KMS-11 (cell line): ENCODE results near the gene SEC11A.
A peak's percentile ranks its signal among the peaks of the same experiment; 100 is the strongest.

ENCODE experiments used
- H2AFZ ChIP-seq: fragments of 200-600 bp; sonication (generic); 2 replicates; pipeline ENCODE4 v1.6.1; 2016; ENCODE audit warnings: antibody characterized with exemption, mixed run types, low read depth
- H3K27ac ChIP-seq: fragments of 200-600 bp; sonication (generic); 2 replicates; pipeline ENCODE4 v1.6.1; 2016; ENCODE audit warnings: mild to moderate bottlenecking, mixed run types
- H3K27me3 ChIP-seq: fragments of 200-600 bp; sonication (generic); 2 replicates; pipeline ENCODE4 v1.6.1; 2017; ENCODE audit warnings: mild to moderate bottlenecking, low read depth, mixed run types, moderate library complexity; ENCODE audit not compliant: insufficient read depth
- H3K36me3 ChIP-seq: fragments of 200-600 bp; sonication (generic); 2 replicates; pipeline ENCODE4 v1.6.1; 2017; ENCODE audit warnings: mild to moderate bottlenecking, mixed run types; ENCODE audit not compliant: insufficient read depth
- H3K4me1 ChIP-seq: fragments of 200-600 bp; sonication (generic); 2 replicates; pipeline ENCODE4 v1.6.1; 2016; ENCODE audit warnings: mild to moderate bottlenecking, low read depth, mixed run types; ENCODE audit not compliant: poor library complexity, severe bottlenecking
- H3K4me2 ChIP-seq: fragments of 200-600 bp; sonication (generic); 2 replicates; pipeline ENCODE4 v1.7.0; 2016; ENCODE audit warnings: mild to moderate bottlenecking, mixed run types
- H3K4me3 ChIP-seq: fragments of 200-600 bp; sonication (generic); IDR thresholded peaks from 2 replicates; pipeline ENCODE4 v1.6.1; 2017; ENCODE audit warnings: low read depth, low read length, mixed read lengths; ENCODE audit not compliant: insufficient read depth
- H3K79me2 ChIP-seq: fragments of 200-600 bp; sonication (generic); 2 replicates; pipeline ENCODE4 v1.6.1; 2016; ENCODE audit warnings: low read depth, mixed run types; ENCODE audit not compliant: insufficient read depth
- H3K9ac ChIP-seq: fragments of 200-600 bp; sonication (generic); 2 replicates; pipeline ENCODE4 v1.6.1; 2016; ENCODE audit warnings: mild to moderate bottlenecking, mixed run types
- H4K20me1 ChIP-seq: fragments of 200-600 bp; sonication (generic); 2 replicates; pipeline ENCODE4 v1.6.1; 2016; ENCODE audit warnings: mild to moderate bottlenecking, mixed run types; ENCODE audit not compliant: insufficient read depth
- TF ChIP-seq, protein P1 (sequence below): fragments of 200-600 bp; sonication (generic); conservative IDR thresholded peaks from 2 replicates; pipeline ENCODE4 v1.6.1; 2017; ENCODE audit warnings: low read depth, mild to moderate bottlenecking, antibody characterized with exemption, low read length, moderate library complexity, mixed read lengths

The SEC11A gene

GRCh38 chr15:84725001-84725491 lies 9.1 kb upstream of the SEC11A start:
- Histone ChIP-seq H3K36me3 (no peaks in the 10 kb centered on the region), H3K79me2 (no peaks in the 10 kb centered on the region), H3K9ac (no peak overlapping the region), H3K4me2 (peak overlapping the region; percentile 43; the same call in 1 of the 2 replicates), H4K20me1 (no peaks in the 10 kb centered on the region), H3K27ac (peak overlapping the region; percentile 9; the same call in 1 of the 2 replicates), H3K4me3 (no peak overlapping the region), H3K4me1 (peaks cover 14% of the 10 kb centered on the region), H3K27me3 (no peaks in the 10 kb centered on the region), H2AFZ (0 out of 2 replicates have a peak overlapping the region, but pooled peaks have one; percentile 2)
- TF ChIP-seq, protein P1, sequence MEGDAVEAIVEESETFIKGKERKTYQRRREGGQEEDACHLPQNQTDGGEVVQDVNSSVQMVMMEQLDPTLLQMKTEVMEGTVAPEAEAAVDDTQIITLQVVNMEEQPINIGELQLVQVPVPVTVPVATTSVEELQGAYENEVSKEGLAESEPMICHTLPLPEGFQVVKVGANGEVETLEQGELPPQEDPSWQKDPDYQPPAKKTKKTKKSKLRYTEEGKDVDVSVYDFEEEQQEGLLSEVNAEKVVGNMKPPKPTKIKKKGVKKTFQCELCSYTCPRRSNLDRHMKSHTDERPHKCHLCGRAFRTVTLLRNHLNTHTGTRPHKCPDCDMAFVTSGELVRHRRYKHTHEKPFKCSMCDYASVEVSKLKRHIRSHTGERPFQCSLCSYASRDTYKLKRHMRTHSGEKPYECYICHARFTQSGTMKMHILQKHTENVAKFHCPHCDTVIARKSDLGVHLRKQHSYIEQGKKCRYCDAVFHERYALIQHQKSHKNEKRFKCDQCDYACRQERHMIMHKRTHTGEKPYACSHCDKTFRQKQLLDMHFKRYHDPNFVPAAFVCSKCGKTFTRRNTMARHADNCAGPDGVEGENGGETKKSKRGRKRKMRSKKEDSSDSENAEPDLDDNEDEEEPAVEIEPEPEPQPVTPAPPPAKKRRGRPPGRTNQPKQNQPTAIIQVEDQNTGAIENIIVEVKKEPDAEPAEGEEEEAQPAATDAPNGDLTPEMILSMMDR, result no peak

DNA sequence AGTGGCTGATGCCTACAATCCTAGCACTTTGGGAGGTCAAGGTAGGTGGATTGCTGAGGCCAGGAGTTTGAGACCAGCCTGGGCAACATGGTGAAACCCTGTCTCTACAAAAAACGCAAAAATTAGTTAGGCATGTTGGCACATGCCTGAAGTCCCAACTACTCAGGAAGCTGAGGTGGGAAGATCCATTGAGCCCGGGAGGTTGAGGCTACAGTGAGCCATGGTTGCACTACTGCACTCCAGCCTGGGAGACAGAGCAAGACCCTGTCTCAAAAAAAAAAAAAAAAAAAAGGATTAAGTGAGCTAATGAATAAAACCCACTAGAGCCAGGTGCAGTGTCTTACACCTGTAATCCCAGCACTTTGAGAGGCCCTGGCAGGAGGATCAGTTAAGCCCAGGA lies 6.7 kb upstream of the SEC11A start:
- no peaks in the 10 kb centered on the region for H4K20me1 ChIP-seq
- H3K4me3 ChIP-seq, result no peak overlapping the region
- no peak overlapping the region for H3K4me2 ChIP-seq
- H3K9ac ChIP-seq, result no peak overlapping the region
- no peaks in the 10 kb centered on the region for H3K27me3 ChIP-seq
- H3K79me2 ChIP-seq, result no peaks in the 10 kb centered on the region
- TF ChIP-seq, protein P1, result no peak
- H3K27ac ChIP-seq, result no peak overlapping the region
- no peak overlapping the region for H2AFZ ChIP-seq
- peaks cover 14% of the 10 kb centered on the region for H3K4me1 ChIP-seq
- H3K36me3 ChIP-seq, result no peaks in the 10 kb centered on the region

GRCh38 chr15:84721371-84721770 lies 5.4 kb upstream of the SEC11A start:
- no peaks in the 10 kb centered on the region for H3K36me3 ChIP-seq
- no peak overlapping the region for H3K4me3 ChIP-seq
- no peak overlapping the region for H3K27ac ChIP-seq
- H3K4me2 ChIP-seq, result no peak overlapping the region
- peaks cover 19% of the 10 kb centered on the region for H3K4me1 ChIP-seq
- no peaks in the 10 kb centered on the region for H3K27me3 ChIP-seq
- no peaks in the 10 kb centered on the region for H3K79me2 ChIP-seq
- no peaks in the 10 kb centered on the region for H4K20me1 ChIP-seq
- no peak overlapping the region for H3K9ac ChIP-seq
- no peak overlapping the region for H2AFZ ChIP-seq
- TF ChIP-seq, protein P1, result no peak

DNA sequence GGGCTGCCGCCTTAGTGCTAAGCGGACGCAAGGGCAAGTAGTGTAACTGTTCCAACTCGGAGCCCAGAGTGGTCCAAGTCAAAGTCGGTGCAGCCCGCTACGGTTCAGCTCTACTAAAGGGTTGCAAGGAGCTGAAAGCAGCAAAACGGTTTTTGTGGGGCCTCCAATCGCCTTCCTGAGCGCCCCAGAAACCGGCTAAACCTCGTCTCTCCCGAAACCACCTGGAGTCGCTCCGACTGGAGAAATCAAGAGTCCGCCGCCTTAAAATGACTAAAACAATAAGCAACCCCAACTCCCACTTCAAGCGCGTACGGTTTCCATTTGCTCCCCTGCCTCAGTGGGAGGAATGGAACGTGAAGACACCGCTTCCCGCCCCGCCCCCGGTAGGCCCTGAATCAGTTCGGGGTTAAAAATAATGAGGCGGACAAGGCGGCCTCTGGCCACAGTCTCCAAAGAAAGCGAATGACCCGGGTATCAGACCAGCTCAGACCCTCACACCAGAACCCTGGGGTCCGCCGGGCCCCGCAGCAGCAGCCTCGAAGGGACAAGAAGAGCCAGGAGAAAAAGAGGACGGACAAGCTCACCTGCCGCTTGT lies 401 bp downstream of the SEC11A start:
- Histone ChIP-seq H3K27ac (peak overlapping the region; percentile 78), H3K79me2 (peaks cover 54% of the 10 kb centered on the region), H3K9ac (peak overlapping the region; percentile 69), H3K27me3 (no peaks in the 10 kb centered on the region), H3K4me2 (peak overlapping the region; percentile 100; the same call in 1 of the 2 replicates), H3K4me1 (peaks cover 39% of the 10 kb centered on the region), H3K36me3 (peaks cover 4% of the 10 kb centered on the region; the same call in 1 of the 2 replicates), H4K20me1 (no peaks in the 10 kb centered on the region), H3K4me3 (no peak overlapping the region), H2AFZ (peak overlapping the region; percentile 84)
- TF ChIP-seq, protein P1, result no peak
